ENCODE data around the gene SOCS1.
"Not testable (repeated sequence)": the region's sequence is repeated elsewhere in the genome, so short reads cannot be mapped to it uniquely, and the experiment has no call there.

The SOCS1 gene

DNA sequence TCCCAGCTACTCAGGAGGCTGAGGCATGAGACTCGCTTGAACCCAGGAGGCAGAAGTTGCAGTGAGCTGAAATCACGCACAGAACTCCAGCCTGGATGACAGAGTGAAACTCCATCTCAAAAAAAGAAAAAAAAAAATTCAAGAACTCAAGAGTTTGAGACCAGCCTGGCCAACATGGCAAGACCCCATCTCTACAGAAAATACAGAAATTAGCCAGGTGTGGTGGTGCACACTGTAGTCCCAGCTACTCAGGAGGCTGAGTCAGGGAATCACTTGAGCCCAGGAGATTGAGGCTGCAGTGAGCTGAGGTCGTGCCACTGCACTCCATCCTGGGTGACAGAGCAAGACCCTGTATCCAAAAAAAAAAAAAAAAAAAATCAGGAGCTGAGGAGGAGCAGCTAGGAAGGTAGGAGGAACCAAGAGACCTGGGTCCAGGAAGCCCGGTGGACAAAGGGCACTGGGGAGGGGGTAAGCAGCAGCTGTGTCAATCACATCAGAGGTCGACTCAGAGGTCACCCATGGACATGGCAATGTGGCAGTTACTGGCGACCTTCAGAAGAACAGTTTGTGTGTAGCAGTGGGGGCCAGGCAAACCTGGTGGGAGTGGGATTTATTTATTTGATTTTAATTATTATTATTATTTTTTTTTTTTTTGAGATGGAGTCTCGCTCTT, 36.2 kb upstream of the SOCS1 start:
- H3K4me1 Mint-ChIP-seq (ENCODE audit: low read depth), result peaks cover 20% of the 10 kb centered on the region
- H3K27ac Mint-ChIP-seq, result no peak overlapping the region
- no peak overlapping the region for H3K4me3 Mint-ChIP-seq
- H3K36me3 Mint-ChIP-seq (ENCODE audit: low read depth), result no peaks in the 10 kb centered on the region
- no peaks in the 10 kb centered on the region for H3K9me3 Mint-ChIP-seq
- peaks cover 19% of the 10 kb centered on the region for H3K27me3 Mint-ChIP-seq (ENCODE audit: low read depth)
- DNase-seq (ENCODE audit: low spot score), result no peak

DNA sequence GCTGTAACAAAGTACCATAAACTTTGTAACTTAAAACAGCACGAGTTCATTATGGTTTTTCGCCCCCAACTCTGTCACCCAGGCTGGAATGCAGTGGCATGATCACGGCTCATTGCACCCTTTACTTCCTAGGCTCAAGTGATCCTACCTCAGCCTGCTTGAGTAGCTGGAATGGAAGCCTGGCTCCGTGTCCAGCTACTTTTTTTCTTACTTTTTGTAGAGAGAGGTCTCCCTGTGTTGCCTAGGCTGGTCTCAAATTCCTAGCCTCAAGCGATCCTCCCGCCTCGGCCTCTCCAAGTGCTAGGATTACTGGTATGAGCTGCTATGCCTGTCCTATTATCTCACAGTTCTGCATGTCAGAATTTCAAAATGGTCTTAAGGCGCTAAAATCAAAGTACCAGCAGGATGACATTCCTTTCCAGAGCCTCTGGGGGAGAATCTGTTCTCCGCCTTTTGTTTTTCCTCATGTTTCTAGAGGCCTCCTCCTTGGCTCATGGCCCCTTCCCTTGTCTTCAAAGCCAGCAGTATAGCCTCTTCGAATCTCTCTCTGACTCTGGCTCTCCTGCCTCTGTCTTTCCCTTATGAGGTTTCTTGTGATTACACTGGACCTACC, 35.2 kb upstream of the SOCS1 start:
- no peak overlapping the region for H3K4me3 Mint-ChIP-seq
- H3K27ac Mint-ChIP-seq, result no peak overlapping the region
- H3K36me3 Mint-ChIP-seq (ENCODE audit: low read depth), result no peaks in the 10 kb centered on the region
- no peaks in the 10 kb centered on the region for H3K9me3 Mint-ChIP-seq
- DNase-seq (ENCODE audit: low spot score), result no peak
- peaks cover 14% of the 10 kb centered on the region for H3K4me1 Mint-ChIP-seq (ENCODE audit: low read depth)
- H3K27me3 Mint-ChIP-seq (ENCODE audit: low read depth), result peaks cover 19% of the 10 kb centered on the region

DNA sequence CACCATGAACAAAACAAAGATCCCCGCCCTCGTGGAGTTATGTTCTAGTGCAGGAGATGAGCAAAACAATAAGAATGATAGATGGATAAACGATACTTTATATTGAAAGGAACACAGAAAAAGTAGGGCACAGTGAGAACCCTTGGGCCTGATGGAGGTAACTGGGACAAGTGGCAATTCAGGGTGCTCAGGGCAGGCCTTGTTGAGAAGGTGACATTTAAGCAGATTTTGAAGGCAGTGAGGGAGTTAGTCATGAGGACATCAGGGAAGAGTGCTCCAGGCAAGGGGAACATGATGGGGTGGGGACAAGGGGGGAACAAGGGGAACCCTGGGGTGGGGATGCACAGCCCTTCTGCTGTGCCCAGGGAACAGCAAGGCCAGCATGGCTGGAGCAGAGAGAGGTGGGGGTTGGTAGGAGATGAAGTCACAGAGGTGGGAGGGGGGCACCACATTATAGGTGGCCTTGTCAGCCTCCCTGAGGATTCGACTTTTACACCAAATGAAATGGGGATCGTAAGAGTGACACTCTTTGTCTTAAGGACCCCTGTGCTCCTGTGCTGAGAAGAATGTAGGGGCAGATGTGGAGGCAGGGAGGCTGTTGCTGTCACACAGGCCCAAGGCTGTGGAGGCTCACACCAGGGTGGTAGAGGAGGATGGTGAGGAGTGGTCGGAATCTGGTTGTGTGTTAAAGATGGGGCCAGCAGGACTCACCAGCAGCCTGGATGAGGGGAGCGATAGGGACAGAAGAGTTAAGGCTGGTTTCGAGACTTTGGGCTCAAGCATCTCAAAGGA, 34.3 kb upstream of the SOCS1 start:
- Mint-ChIP-seq H3K9me3 (no peaks in the 10 kb centered on the region), H3K4me1 (ENCODE audit: low read depth) (peaks cover 14% of the 10 kb centered on the region), H3K36me3 (ENCODE audit: low read depth) (no peaks in the 10 kb centered on the region), H3K27ac (no peak overlapping the region), H3K4me3 (no peak overlapping the region), H3K27me3 (ENCODE audit: low read depth) (peaks cover 23% of the 10 kb centered on the region)
- no peak for DNase-seq (ENCODE audit: low spot score)

GRCh38 chr16:11289696-11290095, 33.7 kb upstream of the SOCS1 start:
- H3K27me3 Mint-ChIP-seq (ENCODE audit: low read depth), result peaks cover 20% of the 10 kb centered on the region
- H3K36me3 Mint-ChIP-seq (ENCODE audit: low read depth); H3K27ac Mint-ChIP-seq; DNase-seq (ENCODE audit: low spot score); H3K9me3 Mint-ChIP-seq; H3K4me3 Mint-ChIP-seq: not testable (repeated sequence)
- H3K4me1 Mint-ChIP-seq (ENCODE audit: low read depth), result peaks cover 11% of the 10 kb centered on the region

- no peak for DNase-seq (ENCODE audit: low spot score)
- Mint-ChIP-seq H3K4me3 (no peak overlapping the region), H3K36me3 (ENCODE audit: low read depth) (no peaks in the 10 kb centered on the region), H3K4me1 (ENCODE audit: low read depth) (peaks cover 11% of the 10 kb centered on the region), H3K27me3 (ENCODE audit: low read depth) (peaks cover 20% of the 10 kb centered on the region), H3K27ac (no peak overlapping the region), H3K9me3 (no peaks in the 10 kb centered on the region)
These were observed 33.2 kb upstream of the SOCS1 start for GRCh38 chr16:11289202-11289601.

DNA sequence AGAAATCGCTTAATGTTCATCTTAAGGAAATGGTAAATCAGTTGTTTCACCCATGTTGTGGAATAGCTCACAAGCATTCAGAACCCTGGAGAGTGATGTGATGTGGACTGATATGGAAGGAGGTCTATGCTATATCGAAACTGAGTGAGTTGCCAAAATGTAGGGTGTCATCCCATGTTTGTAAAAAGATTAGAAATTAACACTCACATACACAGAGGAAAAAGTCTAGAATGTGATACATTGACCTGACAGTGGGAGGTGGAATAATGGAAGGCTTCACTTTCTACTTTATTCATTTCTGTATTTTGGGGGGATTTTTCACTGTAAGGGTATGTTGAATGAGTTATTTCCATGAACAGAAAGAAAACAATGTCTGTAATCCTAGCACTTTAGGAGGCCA, 29.8 kb upstream of the SOCS1 start:
- Mint-ChIP-seq H3K27ac (no peak overlapping the region), H3K27me3 (ENCODE audit: low read depth) (peaks cover 31% of the 10 kb centered on the region), H3K4me1 (ENCODE audit: low read depth) (no peaks in the 10 kb centered on the region), H3K4me3 (no peak overlapping the region), H3K36me3 (ENCODE audit: low read depth) (no peaks in the 10 kb centered on the region), H3K9me3 (no peaks in the 10 kb centered on the region)
- no peak for DNase-seq (ENCODE audit: low spot score)

- Mint-ChIP-seq H3K4me3 (no peak overlapping the region), H3K4me1 (ENCODE audit: low read depth) (peaks cover 7% of the 10 kb centered on the region), H3K36me3 (ENCODE audit: low read depth) (no peaks in the 10 kb centered on the region), H3K9me3 (no peaks in the 10 kb centered on the region), H3K27ac (no peak overlapping the region), H3K27me3 (ENCODE audit: low read depth) (peaks cover 30% of the 10 kb centered on the region)
- DNase-seq (ENCODE audit: low spot score), result no peak
These were observed 27.8 kb upstream of the SOCS1 start for GRCh38 chr16:11283820-11284248.

DNA sequence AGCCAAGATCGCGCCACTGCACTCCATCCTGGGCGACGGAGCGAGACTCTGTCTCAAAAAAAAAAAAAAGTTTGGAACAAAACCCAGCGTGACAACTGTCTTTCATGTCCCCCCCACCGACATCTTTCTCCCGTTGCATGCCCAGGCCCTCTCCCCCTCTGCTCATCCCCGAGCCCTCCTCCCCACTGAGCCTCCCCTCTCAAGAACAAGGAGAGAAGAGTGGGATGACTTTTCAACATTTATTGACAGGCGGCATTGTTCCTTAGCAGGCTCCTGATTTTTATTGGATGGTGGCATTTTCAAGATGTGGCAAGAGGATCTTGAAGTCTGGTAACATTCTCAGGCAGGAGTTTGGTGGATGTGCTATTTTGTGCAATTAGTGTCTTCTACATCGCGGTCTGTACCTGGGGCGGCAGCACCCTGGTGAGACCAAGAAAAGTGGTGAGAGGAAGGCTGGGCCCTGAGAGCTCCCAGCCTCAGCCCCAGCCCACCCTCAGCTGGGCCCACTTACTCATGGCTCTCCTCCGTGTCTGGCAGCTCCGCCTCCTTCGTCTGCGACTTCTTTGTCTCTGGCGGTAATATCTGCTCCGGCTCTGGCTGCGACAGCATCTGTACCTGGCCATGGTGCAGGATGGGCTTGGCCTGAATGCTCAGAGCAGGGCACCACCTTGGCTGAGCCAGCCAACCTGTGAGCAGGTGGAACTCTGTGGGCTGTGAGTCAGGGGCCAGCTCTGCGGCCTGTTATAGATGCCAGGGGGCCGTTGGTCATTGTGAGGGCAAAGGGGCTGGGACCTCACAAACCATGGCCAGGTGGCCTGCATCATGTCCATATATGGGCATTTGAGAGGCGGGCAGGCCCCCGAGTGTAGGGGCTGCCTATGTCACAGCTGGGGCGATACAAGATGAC, 24.9 kb upstream of the SOCS1 start, which contains the start of gene PRM1:
Gene PRM1 (minus strand): TSS at position 715 of the 907 bp plus-strand sequence. CDS start 92 bp downstream, at position 623.
- no peak for DNase-seq (ENCODE audit: low spot score)
- H3K27me3 Mint-ChIP-seq (ENCODE audit: low read depth), result peaks cover 18% of the 10 kb centered on the region
- no peak within 1 kb of the TSS for H3K4me3 Mint-ChIP-seq
- H3K36me3 Mint-ChIP-seq (ENCODE audit: low read depth), result no peaks in the 10 kb centered on the region
- H3K4me1 Mint-ChIP-seq (ENCODE audit: low read depth), result peaks cover 7% of the 10 kb centered on the region
- H3K27ac Mint-ChIP-seq, result peak within 1 kb of the TSS; percentile 14
- no peaks in the 10 kb centered on the region for H3K9me3 Mint-ChIP-seq

DNA sequence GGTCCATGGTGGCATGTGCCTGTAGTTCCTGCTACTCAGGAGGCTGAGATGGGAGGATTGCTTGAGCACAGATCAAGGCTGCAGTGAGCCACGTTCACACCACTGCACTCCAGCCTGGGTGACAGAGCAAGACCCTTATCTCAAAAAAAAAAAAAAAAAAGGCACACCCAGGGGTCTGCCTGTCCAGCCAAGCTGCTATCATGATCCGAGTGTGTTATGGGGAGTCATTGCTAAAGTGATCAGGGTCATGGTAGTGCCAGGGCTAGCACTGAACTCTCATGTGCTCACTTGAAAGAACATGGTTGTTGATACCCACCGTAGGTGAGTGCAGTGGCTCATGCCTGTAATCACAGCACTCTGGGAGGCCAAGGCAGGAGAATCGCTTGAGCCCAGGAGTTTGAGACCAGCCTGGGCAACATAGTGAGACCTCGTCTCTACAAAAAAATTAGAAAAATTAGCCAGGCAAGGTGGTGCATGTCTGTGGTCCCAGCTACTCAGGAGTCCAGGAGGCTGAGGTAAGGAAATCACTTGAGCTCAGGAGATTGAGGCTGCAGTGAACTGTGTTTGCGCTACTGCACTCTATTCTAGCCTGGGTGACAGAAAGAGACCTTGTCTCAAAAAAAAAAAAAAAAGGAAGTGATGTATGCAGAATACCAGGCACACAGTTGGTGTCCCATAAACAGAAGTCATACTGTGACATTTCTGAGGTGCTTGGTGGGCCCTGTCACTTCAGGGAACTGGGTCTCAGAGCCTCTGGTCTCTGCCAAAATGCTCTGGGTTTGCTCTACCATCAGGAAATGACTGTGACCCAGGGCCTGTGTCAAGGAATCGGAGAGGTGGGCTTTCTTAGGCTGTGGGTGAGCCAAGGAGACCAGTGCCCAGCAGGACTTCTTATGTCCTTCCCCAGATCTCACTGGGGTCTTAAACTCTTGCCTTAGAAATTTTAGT, 23.0 kb upstream of the SOCS1 start:
- peaks cover 15% of the 10 kb centered on the region for H3K27me3 Mint-ChIP-seq (ENCODE audit: low read depth)
- no peak overlapping the region for H3K4me3 Mint-ChIP-seq
- H3K4me1 Mint-ChIP-seq (ENCODE audit: low read depth), result peaks cover 7% of the 10 kb centered on the region
- DNase-seq (ENCODE audit: low spot score), result no peak
- H3K9me3 Mint-ChIP-seq, result no peaks in the 10 kb centered on the region
- no peaks in the 10 kb centered on the region for H3K36me3 Mint-ChIP-seq (ENCODE audit: low read depth)
- H3K27ac Mint-ChIP-seq, result no peak overlapping the region

- H3K4me1 Mint-ChIP-seq (ENCODE audit: low read depth), result peaks cover 7% of the 10 kb centered on the region
- no peaks in the 10 kb centered on the region for H3K36me3 Mint-ChIP-seq (ENCODE audit: low read depth)
- no peak for DNase-seq (ENCODE audit: low spot score)
- peaks cover 10% of the 10 kb centered on the region for H3K27me3 Mint-ChIP-seq (ENCODE audit: low read depth)
- no peak overlapping the region for H3K4me3 Mint-ChIP-seq
- H3K27ac Mint-ChIP-seq, result no peak overlapping the region
- no peaks in the 10 kb centered on the region for H3K9me3 Mint-ChIP-seq
These were observed 21.8 kb upstream of the SOCS1 start for GRCh38 chr16:11277607-11278337.

- Mint-ChIP-seq H3K27ac (no peak overlapping the region), H3K4me1 (ENCODE audit: low read depth) (peaks cover 7% of the 10 kb centered on the region), H3K27me3 (ENCODE audit: low read depth) (peaks cover 8% of the 10 kb centered on the region), H3K9me3 (no peaks in the 10 kb centered on the region), H3K4me3 (no peak overlapping the region), H3K36me3 (ENCODE audit: low read depth) (no peaks in the 10 kb centered on the region)
- no peak for DNase-seq (ENCODE audit: low spot score)
These were observed 21.0 kb upstream of the SOCS1 start for GRCh38 chr16:11276896-11277593.
